Large intestine (tissue), 3 donors: ENCODE results near the gene ATXN7. TPM values are rescaled to one million over a fixed set of nuclear protein-coding genes. Genes with fewer than 3 reads are reported as not detected.

ENCODE experiments used
- DNase-seq, 2 donors: peaks; one replicate each; pipeline versions ENCODE4 v3.0.0 to v3.0.0-alpha.2; 2013
- H3K27ac ChIP-seq: one replicate; pipeline ENCODE4 v1.5.1; 2013; ENCODE audit warnings: low read length
- H3K27me3 ChIP-seq: 2 replicates; pipeline ENCODE4 v1.6.1; 2013; ENCODE audit warnings: low read length; ENCODE audit not compliant: control insufficient read depth, insufficient read depth
- H3K36me3 ChIP-seq: 2 replicates; pipeline ENCODE4 v1.6.1; 2013; ENCODE audit warnings: low read length; ENCODE audit not compliant: control insufficient read depth, insufficient read depth
- H3K4me1 ChIP-seq: one replicate; pipeline ENCODE4 v1.6.1; 2013; ENCODE audit warnings: low read length; ENCODE audit not compliant: control insufficient read depth, insufficient read depth
- H3K4me3 ChIP-seq: one replicate; pipeline ENCODE4 v1.5.1; 2013; ENCODE audit warnings: low read length
- H3K9me3 ChIP-seq: one replicate; pipeline ENCODE4 v1.6.1; 2013; ENCODE audit warnings: mild to moderate bottlenecking, low read depth, low read length, moderate library complexity; ENCODE audit not compliant: control insufficient read depth
- WGBS: methylation state at CpG from one replicate; pipeline ENCODE4 v1.1.5; 2013; ENCODE audit warnings: low lambda C conversion rate; ENCODE audit not compliant: insufficient coverage; 5-methylcytosine and 5-hydroxymethylcytosine counted together
- polyA plus RNA-seq: library from polyadenylated mRNA; unstranded; fragments of 120-200 nt; gene quantifications from one replicate; pipeline ENCODE4 v1.2.1, GENCODE V29; 2013

ATXN7 gene
- polyA plus RNA-seq, 1 donor = 21.0 TPM

- Histone ChIP-seq H3K27me3 (no peaks in the 10 kb centered on the region), H3K4me3 (no peak overlapping the region), H3K4me1 (peaks cover 10% of the 10 kb centered on the region), H3K36me3 (peaks cover 5% of the 10 kb centered on the region), H3K27ac (no peak overlapping the region), H3K9me3 (no peaks in the 10 kb centered on the region)
- DNase-seq = no peak
- 100% methylated on average over 1 of the region's 6 CpGs for WGBS
Measured at GRCh38 chr3:63934041-63934866, 70.6 kb downstream of the ATXN7 start.

GRCh38 chr3:63936925-63937324 lies 73.3 kb downstream of the ATXN7 start:
- peak overlapping the region; percentile 52 for H3K27ac ChIP-seq
- no peak overlapping the region for H3K4me3 ChIP-seq
- H3K9me3 ChIP-seq = no peaks in the 10 kb centered on the region
- 20% methylated on average over 1 of the region's 4 CpGs for WGBS
- H3K4me1 ChIP-seq = peaks cover 10% of the 10 kb centered on the region
- no peak for DNase-seq
- peaks cover 3% of the 10 kb centered on the region for H3K36me3 ChIP-seq
- H3K27me3 ChIP-seq = no peaks in the 10 kb centered on the region

GRCh38 chr3:63937661-63938651 lies 74.3 kb downstream of the ATXN7 start:
- Histone ChIP-seq H3K27ac (peak overlapping the region; percentile 52), H3K27me3 (no peaks in the 10 kb centered on the region), H3K4me1 (peaks cover 10% of the 10 kb centered on the region), H3K36me3 (peaks cover 3% of the 10 kb centered on the region), H3K4me3 (no peak overlapping the region), H3K9me3 (no peaks in the 10 kb centered on the region)
- peak; percentile 33 to 71 for DNase-seq
- 80% methylated on average over 1 of the region's 6 CpGs for WGBS

GRCh38 chr3:63940389-63940757 lies 76.7 kb downstream of the ATXN7 start:
- WGBS = 89% methylated on average over 1 of the region's 4 CpGs
- no peaks in the 10 kb centered on the region for H3K27me3 ChIP-seq
- H3K27ac ChIP-seq = no peak overlapping the region
- H3K9me3 ChIP-seq = no peaks in the 10 kb centered on the region
- DNase-seq = no peak
- no peak overlapping the region for H3K4me3 ChIP-seq
- peaks cover 10% of the 10 kb centered on the region for H3K4me1 ChIP-seq
- peaks cover 8% of the 10 kb centered on the region for H3K36me3 ChIP-seq

GRCh38 chr3:63942528-63942927 lies 78.9 kb downstream of the ATXN7 start:
- DNase-seq = no peak
- no peaks in the 10 kb centered on the region for H3K27me3 ChIP-seq
- H3K4me1 ChIP-seq = peaks cover 4% of the 10 kb centered on the region
- H3K4me3 ChIP-seq = no peak overlapping the region
- no peaks in the 10 kb centered on the region for H3K9me3 ChIP-seq
- no peak overlapping the region for H3K27ac ChIP-seq
- H3K36me3 ChIP-seq = peaks cover 8% of the 10 kb centered on the region

- no peaks in the 10 kb centered on the region for H3K9me3 ChIP-seq
- DNase-seq = no peak
- H3K36me3 ChIP-seq = peaks cover 10% of the 10 kb centered on the region
- H3K4me1 ChIP-seq = peaks cover 5% of the 10 kb centered on the region
- H3K4me3 ChIP-seq = no peak overlapping the region
- H3K27ac ChIP-seq = no peak overlapping the region
- H3K27me3 ChIP-seq = no peaks in the 10 kb centered on the region
Measured at GRCh38 chr3:63943678-63944077, 80.0 kb downstream of the ATXN7 start.

GRCh38 chr3:63945558-63946096 lies 82.0 kb downstream of the ATXN7 start:
- no peak for DNase-seq
- no peak overlapping the region for H3K27ac ChIP-seq
- no peak overlapping the region for H3K4me3 ChIP-seq
- peaks cover 10% of the 10 kb centered on the region for H3K36me3 ChIP-seq
- no peaks in the 10 kb centered on the region for H3K27me3 ChIP-seq
- no CpG with 5 or more reads among the region's 3 CpGs for WGBS
- no peaks in the 10 kb centered on the region for H3K9me3 ChIP-seq
- H3K4me1 ChIP-seq = peaks cover 5% of the 10 kb centered on the region

GRCh38 chr3:63946753-63947152 lies 83.1 kb downstream of the ATXN7 start:
- no peak for DNase-seq
- H3K36me3 ChIP-seq = peaks cover 10% of the 10 kb centered on the region
- no peaks in the 10 kb centered on the region for H3K9me3 ChIP-seq
- no peak overlapping the region for H3K4me3 ChIP-seq
- H3K4me1 ChIP-seq = peaks cover 5% of the 10 kb centered on the region
- no CpG with 5 or more reads among the region's 2 CpGs for WGBS
- no peaks in the 10 kb centered on the region for H3K27me3 ChIP-seq
- H3K27ac ChIP-seq = no peak overlapping the region

- no peak for DNase-seq
- Histone ChIP-seq H3K27ac (no peak overlapping the region), H3K4me3 (no peak overlapping the region), H3K9me3 (no peaks in the 10 kb centered on the region), H3K36me3 (peaks cover 10% of the 10 kb centered on the region), H3K27me3 (no peaks in the 10 kb centered on the region), H3K4me1 (peaks cover 5% of the 10 kb centered on the region)
- WGBS = 100% methylated on average over 1 of the region's 2 CpGs
Measured at GRCh38 chr3:63947594-63947993, 83.9 kb downstream of the ATXN7 start.

GRCh38 chr3:63949005-63949404 lies 85.3 kb downstream of the ATXN7 start:
- Histone ChIP-seq H3K27me3 (no peaks in the 10 kb centered on the region), H3K4me1 (peaks cover 5% of the 10 kb centered on the region), H3K4me3 (no peak overlapping the region), H3K9me3 (no peaks in the 10 kb centered on the region), H3K36me3 (peaks cover 10% of the 10 kb centered on the region), H3K27ac (no peak overlapping the region)
- no peak for DNase-seq
- WGBS = 83% methylated on average over 1 of the region's 2 CpGs
